ENCODE results near the gene TEX51.

TEX51 gene

DNA sequence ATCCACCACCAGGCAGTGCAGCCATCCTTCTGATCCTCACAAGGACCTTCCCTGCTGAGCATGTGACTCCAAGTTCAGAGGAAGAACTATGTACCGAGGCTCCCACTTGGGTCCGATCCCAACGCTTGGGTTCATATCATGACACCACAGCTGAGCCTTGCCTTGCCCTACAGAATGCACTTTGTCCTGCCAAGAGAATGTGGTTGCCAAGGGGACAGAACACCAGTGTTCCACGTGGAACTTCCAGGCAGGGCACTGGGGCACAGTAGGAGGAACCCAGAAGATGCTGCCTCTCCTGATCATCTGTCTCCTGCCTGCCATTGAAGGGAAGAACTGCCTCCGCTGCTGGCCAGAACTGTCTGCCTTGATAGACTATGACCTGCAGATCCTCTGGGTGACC, at the start of gene TEX51:
TSS of gene TEX51 (plus strand) at position 255 of the 400 bp plus-strand sequence. CDS start at position 284, 29 bp downstream.
- TF ChIP-seq CTCF (IDR thresholded peaks at IDR 0.05; ENCODE audit: insufficient read depth, low read depth, low read length, missing control alignments): no peak
- no peak for DNase-seq (ENCODE audit: low read depth)
- H3K4me3 ChIP-seq (ENCODE audit: low read depth, low read length): no peak within 1 kb of the TSS

DNA sequence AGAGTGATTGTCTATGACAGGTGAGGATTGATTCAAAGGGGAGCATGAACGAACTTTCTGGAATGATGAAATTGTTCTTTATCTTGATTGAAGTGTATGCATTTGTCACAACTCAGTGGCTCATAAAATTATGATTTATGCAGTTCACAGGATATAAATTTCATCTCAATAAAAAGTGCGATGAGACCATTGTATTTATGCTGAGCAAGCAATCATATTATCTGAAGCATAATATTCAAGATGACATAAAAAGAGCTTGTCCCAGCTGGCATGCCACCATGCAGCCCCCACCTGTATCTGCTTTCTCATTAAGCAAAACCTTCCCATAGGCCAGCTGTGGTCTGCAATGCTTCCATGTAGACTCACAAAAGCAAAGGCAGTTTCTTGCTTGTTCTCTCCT, 49.6 kb upstream of the TEX51 start:
- H3K4me3 ChIP-seq (ENCODE audit: low read depth, low read length): no peak overlapping the region
- no peak for DNase-seq (ENCODE audit: low read depth)
- no peak for TF ChIP-seq CTCF (IDR thresholded peaks at IDR 0.05; ENCODE audit: insufficient read depth, low read depth, low read length, missing control alignments)

GRCh38 chr2:126849486-126849885, 49.2 kb upstream of the TEX51 start:
- no peak for DNase-seq (ENCODE audit: low read depth)
- TF ChIP-seq CTCF (IDR thresholded peaks at IDR 0.05; ENCODE audit: insufficient read depth, low read depth, low read length, missing control alignments): no peak
- no peak overlapping the region for H3K4me3 ChIP-seq (ENCODE audit: low read depth, low read length)

- TF ChIP-seq CTCF (IDR thresholded peaks at IDR 0.05; ENCODE audit: insufficient read depth, low read depth, low read length, missing control alignments): no peak
- DNase-seq (ENCODE audit: low read depth): no peak
- no peak overlapping the region for H3K4me3 ChIP-seq (ENCODE audit: low read depth, low read length)
These were observed 48.6 kb upstream of the TEX51 start for GRCh38 chr2:126849991-126850535.

DNA sequence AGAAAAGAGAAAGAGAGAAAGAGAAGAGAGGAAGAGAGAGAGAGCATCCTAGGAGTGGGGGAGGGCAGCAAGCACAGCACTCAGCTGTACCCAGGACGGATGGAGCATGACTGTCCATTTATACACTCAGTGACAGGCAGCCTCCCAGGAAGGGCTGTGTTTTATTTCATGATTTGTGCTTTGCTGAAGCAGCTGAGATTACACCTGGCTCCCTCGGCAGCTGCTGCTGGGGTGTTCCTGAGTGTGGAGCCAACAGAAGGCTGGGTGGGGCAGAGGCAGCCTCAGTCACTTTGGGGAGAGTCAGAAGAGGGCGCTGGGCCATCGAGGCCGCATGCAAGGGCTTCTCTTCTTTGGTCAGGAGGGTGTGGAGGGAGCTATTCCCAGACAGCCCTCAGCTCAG, 47.8 kb upstream of the TEX51 start:
- no peak for DNase-seq (ENCODE audit: low read depth)
- H3K4me3 ChIP-seq (ENCODE audit: low read depth, low read length): no peak overlapping the region
- no peak for TF ChIP-seq CTCF (IDR thresholded peaks at IDR 0.05; ENCODE audit: insufficient read depth, low read depth, low read length, missing control alignments)

GRCh38 chr2:126851756-126852155, 46.9 kb upstream of the TEX51 start:
- TF ChIP-seq CTCF (IDR thresholded peaks at IDR 0.05; ENCODE audit: insufficient read depth, low read depth, low read length, missing control alignments): no peak
- no peak for DNase-seq (ENCODE audit: low read depth)

DNA sequence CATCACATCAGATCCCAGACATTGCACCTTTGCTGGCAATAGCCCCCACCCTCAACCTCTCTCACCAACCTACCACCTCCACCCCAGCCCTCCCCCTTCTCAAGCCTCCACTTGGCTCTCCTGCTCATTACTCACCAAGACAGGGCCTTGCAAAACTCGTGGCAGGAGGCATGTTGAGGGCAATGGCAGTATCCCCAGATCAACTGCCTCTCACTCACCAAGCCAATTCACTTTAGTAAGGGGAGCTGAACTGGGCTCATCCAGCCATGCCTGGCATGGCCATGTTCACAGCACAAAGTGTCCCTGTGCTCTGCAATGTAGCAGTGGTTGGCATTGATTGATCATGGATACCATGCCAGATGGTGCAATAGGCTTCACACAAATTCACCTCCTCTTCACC, 46.3 kb upstream of the TEX51 start:
- DNase-seq (ENCODE audit: low read depth): no peak
- TF ChIP-seq CTCF (IDR thresholded peaks at IDR 0.05; ENCODE audit: insufficient read depth, low read depth, low read length, missing control alignments): no peak
- H3K4me3 ChIP-seq (ENCODE audit: low read depth, low read length): no peak overlapping the region

More at GRCh38 chr2:126851756-126852155, 46.9 kb upstream of the TEX51 start:
- no peak overlapping the region for H3K4me3 ChIP-seq (ENCODE audit: low read depth, low read length)
